Ammon's horn (tissue), 1 donor: ENCODE data around the gene CCDC47.
A peak's percentile ranks its signal among the peaks of the same experiment; 100 is the strongest.
"Not testable (repeated sequence)": the region's sequence is repeated elsewhere in the genome, so short reads cannot be mapped to it uniquely, and the experiment has no call there.

Experiments used
- DNase-seq: peaks from one replicate; pipeline ENCODE4 v3.0.0-alpha.2; 2016; ENCODE audit warnings: low spot score

The CCDC47 gene

GRCh38 chr17:63722403-63722802 is 51.0 kb downstream of the CCDC47 start:
- DNase-seq, result no peak

GRCh38 chr17:63720194-63720593 is 53.2 kb downstream of the CCDC47 start:
- not testable (repeated sequence) for DNase-seq

GRCh38 chr17:63718988-63719387 is 54.4 kb downstream of the CCDC47 start:
- DNase-seq, result no peak

- no peak for DNase-seq
These were observed 57.0 kb downstream of the CCDC47 start for GRCh38 chr17:63716426-63716825.

GRCh38 chr17:63714550-63715277 is 58.7 kb downstream of the CCDC47 start:
- no peak for DNase-seq

- no peak for DNase-seq
These were observed 64.3 kb downstream of the CCDC47 start for GRCh38 chr17:63709110-63709509.

GRCh38 chr17:63707151-63707550 is 66.2 kb downstream of the CCDC47 start:
- DNase-seq, result no peak

- DNase-seq, result no peak
These were observed 66.9 kb downstream of the CCDC47 start for GRCh38 chr17:63706336-63707082.

- no peak for DNase-seq
These were observed 67.7 kb downstream of the CCDC47 start for GRCh38 chr17:63705657-63706056.

GRCh38 chr17:63704836-63705235 is 68.6 kb downstream of the CCDC47 start:
- DNase-seq, result no peak

- no peak for DNase-seq
These were observed 69.2 kb downstream of the CCDC47 start for GRCh38 chr17:63704259-63704576.

- no peak for DNase-seq
These were observed 69.7 kb downstream of the CCDC47 start for GRCh38 chr17:63703556-63704258.

GRCh38 chr17:63703029-63703428 is 70.4 kb downstream of the CCDC47 start:
- no peak for DNase-seq

GRCh38 chr17:63702721-63703015 is 70.7 kb downstream of the CCDC47 start:
- DNase-seq, result no peak

GRCh38 chr17:63701868-63702720 is 71.3 kb downstream of the CCDC47 start:
- no peak for DNase-seq

- DNase-seq, result no peak
These were observed 72.0 kb downstream of the CCDC47 start for GRCh38 chr17:63701456-63701820.

GRCh38 chr17:63700528-63701455 is 72.6 kb downstream of the CCDC47 start:
- peak; percentile 83 for DNase-seq

- no peak for DNase-seq
These were observed 73.5 kb downstream of the CCDC47 start, which contains the start of gene LIMD2 for GRCh38 chr17:63699638-63700527. TSS of gene LIMD2 (minus strand) at chr17:63700125. CDS start at chr17:63699298, 827 bp downstream.

- no peak for DNase-seq
These were observed 74.3 kb downstream of the CCDC47 start for GRCh38 chr17:63698886-63699637.
